ENCODE measurements around the gene MEIS2.

Gene MEIS2

DNA sequence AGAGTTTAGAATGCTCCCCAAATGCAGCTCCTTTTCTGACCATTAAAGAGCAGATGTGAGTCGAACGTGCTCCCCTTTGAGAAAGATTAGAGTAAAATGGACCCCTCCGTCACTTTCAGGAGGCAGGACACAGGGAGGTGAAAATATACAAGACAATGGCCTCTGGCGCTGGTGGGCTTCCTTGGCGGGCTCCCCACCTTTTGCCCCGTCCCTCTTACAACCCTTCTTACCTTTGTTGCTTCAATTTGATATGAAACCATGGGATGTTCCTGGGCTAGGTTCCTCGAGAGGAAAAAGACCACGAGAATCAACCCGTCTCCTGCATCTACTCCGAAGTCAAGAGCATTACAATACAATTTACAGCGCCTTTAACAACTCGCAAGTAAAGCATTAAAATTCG is 214.2 kb downstream of the MEIS2 start:
- Histone ChIP-seq H4K20me1 (ENCODE audit: insufficient read depth, low read length, poor library complexity, severe bottlenecking) (no peaks in the 10 kb centered on the region), H3K79me2 (ENCODE audit: insufficient read depth, low read length) (no peaks in the 10 kb centered on the region), H3K9ac (ENCODE audit: low read depth, low read length, poor library complexity, severe bottlenecking) (no peak overlapping the region), H3K4me3 (ENCODE audit: low read length, poor library complexity, severe bottlenecking) (no peak overlapping the region), H3K4me1 (ENCODE audit: insufficient read depth, low read length, poor library complexity, severe bottlenecking) (no peaks in the 10 kb centered on the region), H3K36me3 (ENCODE audit: insufficient read depth, low read length) (no peaks in the 10 kb centered on the region), H3K9me2 (replicated peaks; ENCODE audit: low read depth, low read length) (no peaks in the 10 kb centered on the region), H3F3A (ENCODE audit: low read depth) (no peaks in the 10 kb centered on the region), H3K9me3 (ENCODE audit: insufficient read depth, low read depth, low read length) (no peaks in the 10 kb centered on the region), H2AFZ (ENCODE audit: low read length) (no peak overlapping the region), H3K27me3 (ENCODE audit: insufficient read depth, low read length, poor library complexity, severe bottlenecking) (peaks cover 3% of the 10 kb centered on the region), H3K4me2 (ENCODE audit: low read depth, low read length, poor library complexity, severe bottlenecking) (no peak overlapping the region)
- TF ChIP-seq CTCF (conservative IDR thresholded peaks at IDR 0.05; ENCODE audit: low read length) = no peak
- TF ChIP-seq EZH2phosphoT487 (IDR thresholded peaks at IDR 0.05; ENCODE audit: borderline replicate concordance) = no peak

DNA sequence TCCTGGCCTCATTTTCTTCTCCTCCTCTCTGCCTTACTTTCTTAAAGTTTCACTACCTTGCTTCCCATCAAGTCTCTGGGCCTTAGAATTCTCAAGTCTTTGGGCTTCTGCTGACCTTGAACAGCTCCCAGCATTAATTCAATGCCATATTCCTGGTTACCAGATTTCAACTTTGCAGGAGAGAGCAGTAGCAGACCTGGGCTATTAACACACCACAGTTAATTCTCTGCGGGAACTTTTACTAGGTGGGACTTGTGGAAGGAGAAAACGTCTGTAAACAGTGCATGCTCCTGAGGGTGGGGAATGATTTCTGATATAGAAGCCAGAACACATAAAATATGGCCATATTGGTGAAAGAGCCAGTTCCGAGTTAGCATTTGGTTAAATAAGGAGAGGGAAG is 214.6 kb downstream of the MEIS2 start:
- peaks cover 3% of the 10 kb centered on the region for H3K27me3 ChIP-seq (ENCODE audit: insufficient read depth, low read length, poor library complexity, severe bottlenecking)
- H3K4me3 ChIP-seq (ENCODE audit: low read length, poor library complexity, severe bottlenecking) = no peak overlapping the region
- no peak for TF ChIP-seq EZH2phosphoT487 (IDR thresholded peaks at IDR 0.05; ENCODE audit: borderline replicate concordance)
- no peak for TF ChIP-seq CTCF (conservative IDR thresholded peaks at IDR 0.05; ENCODE audit: low read length)

GRCh38 chr15:36884936-36885635 is 215.3 kb downstream of the MEIS2 start:
- H3K36me3 ChIP-seq (ENCODE audit: insufficient read depth, low read length) = no peaks in the 10 kb centered on the region
- H3K9me2 ChIP-seq (replicated peaks; ENCODE audit: low read depth, low read length) = no peaks in the 10 kb centered on the region
- peaks cover 3% of the 10 kb centered on the region for H3K27me3 ChIP-seq (ENCODE audit: insufficient read depth, low read length, poor library complexity, severe bottlenecking)
- TF ChIP-seq CTCF (conservative IDR thresholded peaks at IDR 0.05; ENCODE audit: low read length) (no peak), EZH2phosphoT487 (IDR thresholded peaks at IDR 0.05; ENCODE audit: borderline replicate concordance) (no peak)
- H4K20me1 ChIP-seq (ENCODE audit: insufficient read depth, low read length, poor library complexity, severe bottlenecking) = no peaks in the 10 kb centered on the region
- no peaks in the 10 kb centered on the region for H3K4me1 ChIP-seq (ENCODE audit: insufficient read depth, low read length, poor library complexity, severe bottlenecking)
- no peak overlapping the region for H2AFZ ChIP-seq (ENCODE audit: low read length)
- no peak overlapping the region for H3K9ac ChIP-seq (ENCODE audit: low read depth, low read length, poor library complexity, severe bottlenecking)
- no peaks in the 10 kb centered on the region for H3K79me2 ChIP-seq (ENCODE audit: insufficient read depth, low read length)
- H3K9me3 ChIP-seq (ENCODE audit: insufficient read depth, low read depth, low read length) = no peaks in the 10 kb centered on the region
- no peak overlapping the region for H3K4me3 ChIP-seq (ENCODE audit: low read length, poor library complexity, severe bottlenecking)
- H3F3A ChIP-seq (ENCODE audit: low read depth) = no peaks in the 10 kb centered on the region
- H3K4me2 ChIP-seq (ENCODE audit: low read depth, low read length, poor library complexity, severe bottlenecking) = no peak overlapping the region

More for the DNA sequence above, 214.6 kb downstream of the MEIS2 start:
- no peak overlapping the region for H3K4me2 ChIP-seq (ENCODE audit: low read depth, low read length, poor library complexity, severe bottlenecking)
- H3K9me3 ChIP-seq (ENCODE audit: insufficient read depth, low read depth, low read length) = no peaks in the 10 kb centered on the region
- H3K79me2 ChIP-seq (ENCODE audit: insufficient read depth, low read length) = no peaks in the 10 kb centered on the region
- no peaks in the 10 kb centered on the region for H3K9me2 ChIP-seq (replicated peaks; ENCODE audit: low read depth, low read length)
- no peak overlapping the region for H2AFZ ChIP-seq (ENCODE audit: low read length)
- no peaks in the 10 kb centered on the region for H3K36me3 ChIP-seq (ENCODE audit: insufficient read depth, low read length)
- no peaks in the 10 kb centered on the region for H3F3A ChIP-seq (ENCODE audit: low read depth)
- H4K20me1 ChIP-seq (ENCODE audit: insufficient read depth, low read length, poor library complexity, severe bottlenecking) = no peaks in the 10 kb centered on the region
- H3K4me1 ChIP-seq (ENCODE audit: insufficient read depth, low read length, poor library complexity, severe bottlenecking) = no peaks in the 10 kb centered on the region
- H3K9ac ChIP-seq (ENCODE audit: low read depth, low read length, poor library complexity, severe bottlenecking) = no peak overlapping the region
